HUES6 (cell line): ENCODE data around the gene GNB1L.

Source experiments
- H3K27ac ChIP-seq: 2 replicates; pipeline ENCODE4 v1.7.0; 2013; ENCODE audit warnings: low read depth, mild to moderate bottlenecking, low read length, inconsistent platforms
- H3K27me3 ChIP-seq: 2 replicates; pipeline ENCODE4 v1.6.1; 2013; ENCODE audit warnings: low read length; ENCODE audit not compliant: control insufficient read depth, insufficient read depth
- H3K36me3 ChIP-seq: 2 replicates; pipeline ENCODE4 v1.6.1; 2013; ENCODE audit warnings: low read length; ENCODE audit not compliant: control insufficient read depth, insufficient read depth
- H3K4me1 ChIP-seq: 2 replicates; pipeline ENCODE4 v1.6.1; 2013; ENCODE audit warnings: low read length; ENCODE audit not compliant: control insufficient read depth, insufficient read depth
- H3K4me3 ChIP-seq: 2 replicates; pipeline ENCODE4 v1.5.1; 2013; ENCODE audit warnings: low read depth, low read length
- H3K9ac ChIP-seq: one replicate; pipeline ENCODE4 v1.6.1; 2013; ENCODE audit warnings: mild to moderate bottlenecking, low read length
- H3K9me3 ChIP-seq: 2 replicates; pipeline ENCODE4 v1.6.1; 2013; ENCODE audit warnings: low read depth, low read length; ENCODE audit not compliant: control insufficient read depth, insufficient read depth

GNB1L gene

DNA sequence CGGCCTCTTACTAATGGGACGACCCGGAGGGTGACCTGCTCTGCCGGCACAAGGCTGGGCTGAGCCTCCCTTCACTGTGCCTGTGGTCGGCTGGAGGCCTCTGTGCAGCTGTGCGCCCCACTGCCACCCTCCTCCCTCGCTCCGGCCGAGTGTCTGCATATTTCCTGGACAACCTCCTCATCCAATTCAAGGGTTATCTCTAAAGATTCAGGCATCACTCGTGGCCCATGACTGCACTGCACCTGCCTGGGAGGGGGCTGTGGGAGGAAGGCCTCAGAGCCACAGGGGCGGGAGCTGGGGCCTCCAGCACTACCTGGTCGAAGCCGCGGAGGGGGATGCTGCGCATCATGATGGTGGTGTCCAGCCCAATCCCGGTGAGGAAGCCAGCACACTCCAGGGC lies 43.1 kb upstream of the GNB1L start:
- no peak overlapping the region for H3K4me3 ChIP-seq
- H3K9ac ChIP-seq, result no peak overlapping the region
- no peaks in the 10 kb centered on the region for H3K27me3 ChIP-seq
- peaks cover 8% of the 10 kb centered on the region for H3K4me1 ChIP-seq
- H3K36me3 ChIP-seq, result no peaks in the 10 kb centered on the region
- H3K27ac ChIP-seq, result no peak overlapping the region
- no peaks in the 10 kb centered on the region for H3K9me3 ChIP-seq

GRCh38 chr22:19896665-19897355 lies 42.1 kb upstream of the GNB1L start:
- Histone ChIP-seq H3K27ac (no peak overlapping the region), H3K9ac (no peak overlapping the region), H3K27me3 (peaks cover 2% of the 10 kb centered on the region; the same call in 1 of the 2 replicates), H3K36me3 (no peaks in the 10 kb centered on the region), H3K4me1 (peaks cover 7% of the 10 kb centered on the region), H3K9me3 (no peaks in the 10 kb centered on the region), H3K4me3 (no peak overlapping the region)

- no peaks in the 10 kb centered on the region for H3K36me3 ChIP-seq
- H3K4me1 ChIP-seq, result peaks cover 22% of the 10 kb centered on the region
- H3K27me3 ChIP-seq, result peaks cover 3% of the 10 kb centered on the region; the same call in 1 of the 2 replicates
- H3K9me3 ChIP-seq, result no peaks in the 10 kb centered on the region
- H3K4me3 ChIP-seq, result no peak overlapping the region
- H3K27ac ChIP-seq, result no peak overlapping the region
- H3K9ac ChIP-seq, result no peak overlapping the region
These were observed 40.6 kb upstream of the GNB1L start for GRCh38 chr22:19895160-19895849.

DNA sequence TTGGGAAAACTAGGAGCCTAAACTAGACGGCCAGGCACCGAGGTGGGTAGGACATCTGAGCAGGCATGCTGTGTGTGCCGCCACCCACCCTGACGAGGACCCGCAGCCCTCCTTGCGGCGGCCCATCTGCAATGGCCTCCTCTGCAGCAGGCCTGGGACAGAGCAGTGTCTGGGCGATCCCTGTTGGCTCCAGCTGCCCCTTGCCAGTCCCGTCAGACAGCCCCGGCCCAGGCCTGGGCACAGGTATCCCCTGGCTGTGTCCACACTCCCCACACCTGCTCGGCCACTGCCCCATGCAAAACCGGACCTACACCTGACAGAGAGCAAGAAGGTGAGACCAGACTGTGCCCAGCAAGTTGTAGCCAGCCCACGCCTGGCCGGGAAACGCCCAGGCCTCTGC lies 38.7 kb upstream of the GNB1L start:
- no peaks in the 10 kb centered on the region for H3K36me3 ChIP-seq

DNA sequence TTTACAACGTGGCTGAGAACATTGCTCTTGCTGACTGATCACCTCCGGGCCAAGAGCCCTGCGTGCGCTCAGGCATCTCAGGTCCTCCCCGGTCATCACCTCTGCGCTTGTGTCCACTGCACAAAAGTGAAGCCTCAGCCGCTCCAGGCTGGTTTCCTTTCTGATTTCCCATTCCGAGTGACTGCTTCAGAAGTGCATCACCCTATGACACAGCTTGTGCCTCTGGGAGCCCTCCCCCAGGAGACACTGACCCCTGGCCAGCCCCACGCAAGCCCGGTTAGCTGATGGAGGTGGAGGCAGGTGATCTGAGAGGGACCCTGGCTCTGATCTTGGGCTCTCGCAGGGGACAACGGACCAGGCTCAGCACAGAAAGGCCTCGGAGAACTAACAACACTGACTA lies 38.3 kb upstream of the GNB1L start:
- Histone ChIP-seq H3K9ac (no peak overlapping the region), H3K36me3 (no peaks in the 10 kb centered on the region), H3K27ac (no peak overlapping the region), H3K4me3 (no peak overlapping the region), H3K27me3 (peaks cover 3% of the 10 kb centered on the region; the same call in 1 of the 2 replicates), H3K9me3 (no peaks in the 10 kb centered on the region), H3K4me1 (peaks cover 24% of the 10 kb centered on the region)

More for the DNA sequence above, 38.7 kb upstream of the GNB1L start:
- H3K4me3 ChIP-seq, result no peak overlapping the region
- no peak overlapping the region for H3K9ac ChIP-seq
- peaks cover 3% of the 10 kb centered on the region; the same call in 1 of the 2 replicates for H3K27me3 ChIP-seq
- peaks cover 24% of the 10 kb centered on the region for H3K4me1 ChIP-seq
- no peaks in the 10 kb centered on the region for H3K9me3 ChIP-seq
- H3K27ac ChIP-seq, result no peak overlapping the region

GRCh38 chr22:19892257-19892879 lies 37.7 kb upstream of the GNB1L start:
- Histone ChIP-seq H3K9ac (peak overlapping the region; percentile 57), H3K36me3 (no peaks in the 10 kb centered on the region), H3K27ac (peak overlapping the region; percentile 37; the same call in 1 of the 2 replicates), H3K9me3 (no peaks in the 10 kb centered on the region), H3K4me1 (peaks cover 24% of the 10 kb centered on the region), H3K27me3 (peaks cover 3% of the 10 kb centered on the region; the same call in 1 of the 2 replicates), H3K4me3 (no peak overlapping the region)

- H3K4me1 ChIP-seq, result peaks cover 24% of the 10 kb centered on the region
These were observed 36.9 kb upstream of the GNB1L start for GRCh38 chr22:19891317-19892256.

DNA sequence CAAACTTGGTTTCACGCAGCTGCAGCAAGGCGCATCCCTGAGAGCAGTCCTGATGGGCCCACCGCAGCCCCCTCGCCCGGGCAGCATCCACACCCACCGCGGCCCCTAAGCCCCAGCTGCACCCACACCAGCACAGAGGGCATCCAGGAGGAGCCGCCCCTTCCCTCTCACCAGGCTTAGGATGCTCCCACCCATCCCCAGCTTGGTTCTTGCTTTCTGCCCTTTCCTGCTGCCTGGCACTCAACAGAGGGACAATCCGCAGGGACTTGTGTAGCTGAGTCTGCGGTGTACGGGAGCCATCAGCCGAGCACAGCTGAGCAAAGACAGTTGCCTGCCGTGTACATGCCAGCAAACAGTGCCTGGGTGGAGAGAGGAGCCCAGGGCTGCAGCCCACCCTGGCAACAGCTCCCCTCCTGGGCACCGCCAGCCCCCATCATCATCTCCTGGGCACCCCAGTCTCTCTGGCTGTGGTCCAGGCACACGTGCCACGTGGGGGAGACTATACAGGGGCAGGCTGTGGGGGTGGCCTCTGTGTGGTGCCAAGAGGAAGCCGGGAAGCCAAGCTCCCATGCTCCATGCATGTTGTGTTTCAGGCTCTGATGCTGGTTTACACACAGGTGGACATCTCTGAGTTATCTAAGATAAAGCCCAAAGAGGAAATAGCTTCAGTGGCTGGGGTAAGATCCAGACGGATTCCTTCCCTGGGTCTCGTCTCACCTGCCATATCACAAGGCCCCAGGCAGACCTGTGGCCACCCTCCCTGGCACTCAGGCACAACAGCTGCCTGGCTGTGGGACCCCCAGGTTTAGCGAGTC lies 36.0 kb upstream of the GNB1L start:
- Histone ChIP-seq H3K9ac (peak overlapping the region; percentile 22), H3K9me3 (no peaks in the 10 kb centered on the region)

More at GRCh38 chr22:19891317-19892256, 36.9 kb upstream of the GNB1L start:
- H3K27ac ChIP-seq, result peak overlapping the region; percentile 37; the same call in 1 of the 2 replicates
- no peaks in the 10 kb centered on the region for H3K9me3 ChIP-seq
- H3K27me3 ChIP-seq, result peaks cover 3% of the 10 kb centered on the region; the same call in 1 of the 2 replicates
- H3K9ac ChIP-seq, result peak overlapping the region; percentile 57
- no peak overlapping the region for H3K4me3 ChIP-seq
- no peaks in the 10 kb centered on the region for H3K36me3 ChIP-seq

GRCh38 chr22:19889951-19890350 lies 35.3 kb upstream of the GNB1L start:
- H3K9ac ChIP-seq, result no peak overlapping the region
- no peak overlapping the region for H3K4me3 ChIP-seq
- H3K36me3 ChIP-seq, result no peaks in the 10 kb centered on the region
- H3K9me3 ChIP-seq, result no peaks in the 10 kb centered on the region
- peaks cover 24% of the 10 kb centered on the region for H3K4me1 ChIP-seq
- no peak overlapping the region for H3K27ac ChIP-seq
- peaks cover 3% of the 10 kb centered on the region; the same call in 1 of the 2 replicates for H3K27me3 ChIP-seq

More for the DNA sequence above, 36.0 kb upstream of the GNB1L start:
- H3K27me3 ChIP-seq, result peaks cover 3% of the 10 kb centered on the region; the same call in 1 of the 2 replicates
- peaks cover 24% of the 10 kb centered on the region for H3K4me1 ChIP-seq
- H3K27ac ChIP-seq, result peak overlapping the region; percentile 30; the same call in 1 of the 2 replicates
- no peaks in the 10 kb centered on the region for H3K36me3 ChIP-seq
- no peak overlapping the region for H3K4me3 ChIP-seq
